ENCODE data around the gene PTPRD. TPM values are rescaled to one million over a fixed set of nuclear protein-coding genes. Genes with fewer than 3 reads are reported as not detected.

The PTPRD gene
- total RNA-seq, 1 donor from 2014 or later: 15.6 TPM

- H3K27me3 ChIP-seq (ENCODE audit: low read depth): no peaks in the 10 kb centered on the region
- DNase-seq: no peak
These were observed 938.3 kb downstream of the PTPRD start for GRCh38 chr9:9674461-9674860.

GRCh38 chr9:9670454-9670853 lies 942.3 kb downstream of the PTPRD start:
- H3K27ac ChIP-seq (replicated peaks): no peak overlapping the region
- TF ChIP-seq, protein P1, sequence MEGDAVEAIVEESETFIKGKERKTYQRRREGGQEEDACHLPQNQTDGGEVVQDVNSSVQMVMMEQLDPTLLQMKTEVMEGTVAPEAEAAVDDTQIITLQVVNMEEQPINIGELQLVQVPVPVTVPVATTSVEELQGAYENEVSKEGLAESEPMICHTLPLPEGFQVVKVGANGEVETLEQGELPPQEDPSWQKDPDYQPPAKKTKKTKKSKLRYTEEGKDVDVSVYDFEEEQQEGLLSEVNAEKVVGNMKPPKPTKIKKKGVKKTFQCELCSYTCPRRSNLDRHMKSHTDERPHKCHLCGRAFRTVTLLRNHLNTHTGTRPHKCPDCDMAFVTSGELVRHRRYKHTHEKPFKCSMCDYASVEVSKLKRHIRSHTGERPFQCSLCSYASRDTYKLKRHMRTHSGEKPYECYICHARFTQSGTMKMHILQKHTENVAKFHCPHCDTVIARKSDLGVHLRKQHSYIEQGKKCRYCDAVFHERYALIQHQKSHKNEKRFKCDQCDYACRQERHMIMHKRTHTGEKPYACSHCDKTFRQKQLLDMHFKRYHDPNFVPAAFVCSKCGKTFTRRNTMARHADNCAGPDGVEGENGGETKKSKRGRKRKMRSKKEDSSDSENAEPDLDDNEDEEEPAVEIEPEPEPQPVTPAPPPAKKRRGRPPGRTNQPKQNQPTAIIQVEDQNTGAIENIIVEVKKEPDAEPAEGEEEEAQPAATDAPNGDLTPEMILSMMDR (IDR thresholded peaks at IDR 0.05; ENCODE audit: borderline replicate concordance): no peak
- DNase-seq: no peak

More at GRCh38 chr9:9674461-9674860, 938.3 kb downstream of the PTPRD start:
- no peaks in the 10 kb centered on the region for H3K36me3 ChIP-seq
- no peaks in the 10 kb centered on the region for H3K4me1 ChIP-seq
- H3K27ac ChIP-seq (replicated peaks): no peak overlapping the region
- TF ChIP-seq, protein P1 (IDR thresholded peaks at IDR 0.05; ENCODE audit: borderline replicate concordance): no peak
- peaks cover 3% of the 10 kb centered on the region for H3K9me3 ChIP-seq (replicated peaks)
- H3K4me3 ChIP-seq: no peak overlapping the region
- intact Hi-C loops (cut with micrococcal nuclease): no loop called here

GRCh38 chr9:9645006-9645405 lies 967.8 kb downstream of the PTPRD start:
- no peak overlapping the region for H3K27ac ChIP-seq (replicated peaks)
- no peaks in the 10 kb centered on the region for H3K27me3 ChIP-seq (ENCODE audit: low read depth)
- no peaks in the 10 kb centered on the region for H3K4me1 ChIP-seq
- no peaks in the 10 kb centered on the region for H3K9me3 ChIP-seq (replicated peaks)
- H3K36me3 ChIP-seq: no peaks in the 10 kb centered on the region
- intact Hi-C loops (cut with micrococcal nuclease): no loop called here
- H3K4me3 ChIP-seq: no peak overlapping the region
- TF ChIP-seq, protein P1 (IDR thresholded peaks at IDR 0.05; ENCODE audit: borderline replicate concordance): no peak
- no peak for DNase-seq

More at GRCh38 chr9:9670454-9670853, 942.3 kb downstream of the PTPRD start:
- Histone ChIP-seq H3K4me3 (no peak overlapping the region), H3K9me3 (replicated peaks) (peaks cover 3% of the 10 kb centered on the region), H3K27me3 (ENCODE audit: low read depth) (no peaks in the 10 kb centered on the region), H3K4me1 (no peaks in the 10 kb centered on the region), H3K36me3 (no peaks in the 10 kb centered on the region)
- intact Hi-C loops (cut with micrococcal nuclease): no loop called here

DNA sequence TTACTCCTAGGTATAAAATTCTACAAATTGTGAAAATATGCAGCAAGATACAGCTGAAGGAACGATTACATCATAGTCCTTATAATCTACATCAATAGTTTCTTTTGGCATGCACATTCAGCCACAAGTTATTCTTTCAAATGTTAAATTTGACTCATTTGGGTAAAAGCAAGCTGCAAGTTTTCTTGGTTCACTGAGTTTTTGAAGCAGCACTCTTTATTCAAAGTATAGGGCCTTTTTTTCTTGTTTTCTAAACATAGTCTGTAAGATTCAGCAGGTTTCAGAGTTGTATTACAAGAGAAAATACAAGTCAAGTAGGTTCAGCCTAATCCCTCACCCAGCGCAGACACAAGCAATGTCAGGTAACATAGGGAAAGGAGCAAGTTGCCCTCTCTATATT lies 981.5 kb downstream of the PTPRD start:
- no peaks in the 10 kb centered on the region for H3K4me1 ChIP-seq
- TF ChIP-seq, protein P1 (IDR thresholded peaks at IDR 0.05; ENCODE audit: borderline replicate concordance): no peak
- H3K9me3 ChIP-seq (replicated peaks): no peaks in the 10 kb centered on the region
- no peak for DNase-seq
- no peak overlapping the region for H3K27ac ChIP-seq (replicated peaks)
- H3K4me3 ChIP-seq: no peak overlapping the region
- no peaks in the 10 kb centered on the region for H3K27me3 ChIP-seq (ENCODE audit: low read depth)
- intact Hi-C loops (cut with micrococcal nuclease): no loop called here
- no peaks in the 10 kb centered on the region for H3K36me3 ChIP-seq

DNA sequence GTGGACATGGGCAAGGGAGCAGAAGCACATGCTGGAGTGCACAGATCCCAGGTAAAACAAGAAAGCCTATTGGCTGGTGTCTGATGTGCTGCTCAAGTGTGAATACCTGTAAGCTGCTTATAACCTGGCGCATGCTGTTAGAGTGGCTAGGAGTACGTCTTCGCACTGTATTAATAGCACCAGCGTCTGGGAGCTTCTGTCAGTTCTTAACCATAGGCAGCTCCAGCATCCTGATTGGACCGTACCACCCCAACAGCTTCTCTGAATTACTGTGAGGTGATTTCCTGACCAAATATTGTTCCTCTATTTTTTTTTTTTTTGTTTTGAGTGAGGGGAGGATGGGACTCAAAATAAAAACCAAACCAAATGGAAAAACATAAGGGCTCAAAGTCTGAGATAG lies 987.6 kb downstream of the PTPRD start:
- H3K4me1 ChIP-seq: no peaks in the 10 kb centered on the region
- no peaks in the 10 kb centered on the region for H3K27me3 ChIP-seq (ENCODE audit: low read depth)
- H3K9me3 ChIP-seq (replicated peaks): no peaks in the 10 kb centered on the region
- H3K36me3 ChIP-seq: no peaks in the 10 kb centered on the region
- TF ChIP-seq, protein P1 (IDR thresholded peaks at IDR 0.05; ENCODE audit: borderline replicate concordance): no peak
- H3K27ac ChIP-seq (replicated peaks): no peak overlapping the region
- no peak overlapping the region for H3K4me3 ChIP-seq
- intact Hi-C loops (cut with micrococcal nuclease): no loop called here
- no peak for DNase-seq

- Histone ChIP-seq H3K4me1 (no peaks in the 10 kb centered on the region), H3K36me3 (no peaks in the 10 kb centered on the region), H3K27ac (replicated peaks) (no peak overlapping the region), H3K27me3 (ENCODE audit: low read depth) (no peaks in the 10 kb centered on the region), H3K4me3 (no peak overlapping the region), H3K9me3 (replicated peaks) (no peaks in the 10 kb centered on the region)
- TF ChIP-seq, protein P1 (IDR thresholded peaks at IDR 0.05; ENCODE audit: borderline replicate concordance): no peak
- no peak for DNase-seq
- intact Hi-C loops (cut with micrococcal nuclease): no loop called here
These were observed 989.3 kb downstream of the PTPRD start for GRCh38 chr9:9623506-9623905.
